HepG2 (cell line): ENCODE measurements around the gene NBR1. TPM values are rescaled to one million over a fixed set of nuclear protein-coding genes. Genes with fewer than 3 reads are reported as not detected.

Experiments
- AHR ChIP-seq: IDR thresholded peaks from 2 replicates; pipeline ENCODE4 v1.6.1; 2018; ENCODE audit warnings: missing genetic modification reagents, missing compliant biosample characterization
- IRF2 ChIP-seq: IDR thresholded peaks from 2 replicates; pipeline ENCODE4 v1.6.1; 2018; ENCODE audit warnings: missing genetic modification reagents, missing compliant biosample characterization
- JARID2 ChIP-seq: sonication (generic); formaldehyde crosslinking; IDR thresholded peaks from 2 replicates; pipeline ENCODE4 v1.8.1; 2023; ENCODE audit warnings: missing genetic modification reagents, inconsistent platforms; ENCODE audit not compliant: insufficient replicate concordance
- KDM6A ChIP-seq: IDR thresholded peaks from 2 replicates; pipeline ENCODE4 v1.6.1; 2016; ENCODE audit warnings: low read depth
- PAWR ChIP-seq: sonication (generic); formaldehyde crosslinking; IDR thresholded peaks from 2 replicates; pipeline ENCODE4 v1.4.0; 2020; ENCODE audit warnings: missing genetic modification reagents, mild to moderate bottlenecking, borderline replicate concordance
- PHF5A ChIP-seq: IDR thresholded peaks from one replicate; pipeline ENCODE4 v1.6.1; 2018; ENCODE audit warnings: low read depth, missing genetic modification reagents; ENCODE audit not compliant: unreplicated experiment
- SIN3B ChIP-seq: fragments of 150-350 bp; IDR thresholded peaks from 2 replicates; pipeline ENCODE4 v1.6.1; 2014; ENCODE audit warnings: low read length
- YY1 ChIP-seq: IDR thresholded peaks from 2 replicates; pipeline ENCODE4 v1.6.1; 2011; ENCODE audit warnings: low read length, low read depth, moderate library complexity, mild to moderate bottlenecking; ENCODE audit not compliant: insufficient read depth, insufficient replicate concordance
- ZNF569 ChIP-seq: sonication (generic); formaldehyde crosslinking; IDR thresholded peaks from 2 replicates; pipeline ENCODE4 v1.5.0; 2020; ENCODE audit warnings: mild to moderate bottlenecking, missing genetic modification reagents, moderate library complexity, borderline replicate concordance
- ZNF780A ChIP-seq: sonication (generic); formaldehyde crosslinking; IDR thresholded peaks from 2 replicates; pipeline ENCODE4 v1.8.0; 2022; ENCODE audit warnings: mild to moderate bottlenecking, missing genetic modification reagents, moderate library complexity
- ZNF800 ChIP-seq: sonication (generic); formaldehyde crosslinking; IDR thresholded peaks from 2 replicates; pipeline ENCODE4 v1.4.0; 2020; ENCODE audit warnings: missing genetic modification reagents
- ZSCAN20 ChIP-seq: sonication (generic); formaldehyde crosslinking; IDR thresholded peaks from 2 replicates; pipeline ENCODE4 v1.4.0; 2020; ENCODE audit warnings: missing genetic modification reagents, mild to moderate bottlenecking, borderline replicate concordance
- polyA plus RNA-seq, 8 experiments: library from polyadenylated mRNA; depleted of rRNA in 3 of 8; stranded (reverse) in 7 of 8; unstranded in 1 of 8; fragments of >200 nt; fragmentation: Illumina TruSeq in 4 of 8; extraction: Trizol in 4 of 8; gene quantifications; 2 replicates each; pipeline versions ENCODE4 v1.2.1 to v1.2.3, GENCODE V29; 2011 to 2016; ENCODE audit warnings: low read depth in 4 of 8, missing spikeins in 1 of 8, mixed read lengths in 1 of 8; ENCODE audit not compliant: insufficient read depth in 1 of 8
- total RNA-seq, 5 experiments: library from RNA; depleted of rRNA; stranded (reverse); fragments of >200 nt; fragmentation: Illumina TruSeq; extraction: Trizol; gene quantifications; 2 replicates each; pipeline ENCODE4 v1.2.3, GENCODE V29; 2016; ENCODE audit warnings: low read depth in 1 of 5
- TF ChIP-seq, protein P1 (sequence below): IDR thresholded peaks from 2 replicates; pipeline ENCODE4 v1.6.1; 2018; ENCODE audit warnings: missing genetic modification reagents, mild to moderate bottlenecking, missing compliant biosample characterization
- TF ChIP-seq, protein P2 (sequence below): sonication (generic); formaldehyde crosslinking; IDR thresholded peaks from 2 replicates; pipeline ENCODE4 v1.4.0; 2020; ENCODE audit warnings: missing genetic modification reagents
- TF ChIP-seq, protein P3 (sequence below): sonication (generic); formaldehyde crosslinking; IDR thresholded peaks from 2 replicates; pipeline ENCODE4 v1.4.0; 2020; ENCODE audit warnings: missing genetic modification reagents, borderline replicate concordance
- TF ChIP-seq, protein P4 (sequence below): IDR thresholded peaks from 2 replicates; pipeline ENCODE4 v1.6.1; 2018; ENCODE audit warnings: missing genetic modification reagents

NBR1 gene
- total and polyA plus RNA-seq, 2 of the 13 experiments (the other 11 are each of a cell fraction or from before 2014, with no cell fraction given) = 51.7 to 121 TPM

DNA sequence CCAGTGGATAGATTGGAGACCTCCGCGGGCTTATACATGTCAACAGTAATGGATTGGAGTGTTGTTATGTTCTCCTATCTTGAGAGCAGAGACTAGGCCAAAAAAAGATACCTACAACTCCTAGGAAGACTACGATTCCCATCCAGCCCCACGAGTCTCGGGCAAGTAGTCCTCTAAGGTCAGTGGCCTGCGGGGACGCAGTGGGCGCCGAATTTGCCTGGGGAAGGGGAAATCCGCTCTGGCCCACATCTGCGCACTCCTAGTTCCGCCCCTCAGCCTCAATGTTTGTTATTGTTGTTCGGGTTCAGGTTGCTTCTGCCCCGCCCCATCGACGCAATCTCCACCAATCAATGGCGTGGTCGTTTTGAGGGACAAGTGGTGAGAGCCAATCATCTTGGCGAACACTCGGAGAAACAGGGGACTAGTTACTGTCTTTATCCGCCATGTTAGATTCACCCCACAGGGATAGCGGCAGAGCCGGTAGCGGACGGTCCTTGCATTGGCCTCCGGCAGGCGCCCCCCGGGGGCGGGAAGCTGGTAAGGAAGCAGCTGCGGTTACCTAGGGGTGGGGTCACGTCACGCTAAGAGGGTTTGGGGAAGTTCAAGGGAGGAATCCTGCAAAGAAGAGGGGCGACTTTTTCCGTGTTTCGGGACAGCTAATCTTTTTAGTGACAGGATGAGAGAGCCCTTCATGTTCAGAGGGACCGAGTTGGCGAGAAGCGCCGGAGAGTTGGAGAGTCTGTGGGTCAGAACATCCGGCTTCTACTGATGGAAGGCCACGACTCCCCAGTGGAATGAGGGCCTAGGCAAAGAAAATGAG is at the start of gene NBR1 (continued):
- TF ChIP-seq, protein P1, sequence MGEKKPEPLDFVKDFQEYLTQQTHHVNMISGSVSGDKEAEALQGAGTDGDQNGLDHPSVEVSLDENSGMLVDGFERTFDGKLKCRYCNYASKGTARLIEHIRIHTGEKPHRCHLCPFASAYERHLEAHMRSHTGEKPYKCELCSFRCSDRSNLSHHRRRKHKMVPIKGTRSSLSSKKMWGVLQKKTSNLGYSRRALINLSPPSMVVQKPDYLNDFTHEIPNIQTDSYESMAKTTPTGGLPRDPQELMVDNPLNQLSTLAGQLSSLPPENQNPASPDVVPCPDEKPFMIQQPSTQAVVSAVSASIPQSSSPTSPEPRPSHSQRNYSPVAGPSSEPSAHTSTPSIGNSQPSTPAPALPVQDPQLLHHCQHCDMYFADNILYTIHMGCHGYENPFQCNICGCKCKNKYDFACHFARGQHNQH (CRISPR knock-in tag) = peak; percentile 76
- TF ChIP-seq, protein P2, sequence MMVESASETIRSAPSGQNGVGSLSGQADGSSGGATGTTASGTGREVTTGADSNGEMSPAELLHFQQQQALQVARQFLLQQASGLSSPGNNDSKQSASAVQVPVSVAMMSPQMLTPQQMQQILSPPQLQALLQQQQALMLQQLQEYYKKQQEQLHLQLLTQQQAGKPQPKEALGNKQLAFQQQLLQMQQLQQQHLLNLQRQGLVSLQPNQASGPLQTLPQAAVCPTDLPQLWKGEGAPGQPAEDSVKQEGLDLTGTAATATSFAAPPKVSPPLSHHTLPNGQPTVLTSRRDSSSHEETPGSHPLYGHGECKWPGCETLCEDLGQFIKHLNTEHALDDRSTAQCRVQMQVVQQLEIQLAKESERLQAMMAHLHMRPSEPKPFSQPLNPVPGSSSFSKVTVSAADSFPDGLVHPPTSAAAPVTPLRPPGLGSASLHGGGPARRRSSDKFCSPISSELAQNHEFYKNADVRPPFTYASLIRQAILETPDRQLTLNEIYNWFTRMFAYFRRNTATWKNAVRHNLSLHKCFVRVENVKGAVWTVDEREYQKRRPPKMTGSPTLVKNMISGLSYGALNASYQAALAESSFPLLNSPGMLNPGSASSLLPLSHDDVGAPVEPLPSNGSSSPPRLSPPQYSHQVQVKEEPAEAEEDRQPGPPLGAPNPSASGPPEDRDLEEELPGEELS (CRISPR knock-in tag) = peak; percentile 74
- TF ChIP-seq ZNF800 (CRISPR knock-in tag) (peak; percentile 10; the same call in 1 of the 2 replicates), ZSCAN20 (CRISPR knock-in tag) (peak; percentile 76; the same call in 1 of the 2 replicates), AHR (CRISPR knock-in tag) (no peak; the same call in 1 of the 2 replicates), IRF2 (no peak), SIN3B (0 out of 2 replicates have a peak, but pooled peaks have one; percentile 8), YY1 (peak; percentile 95), JARID2 (CRISPR knock-in tag) (no peak), PHF5A (CRISPR knock-in tag) (no peak), KDM6A (no peak; the same call in 1 of the 2 replicates), ZNF569 (CRISPR knock-in tag) (no peak), ZNF780A (CRISPR knock-in tag) (peak; percentile 69), PAWR (CRISPR knock-in tag) (no peak)
- TF ChIP-seq, protein P3, sequence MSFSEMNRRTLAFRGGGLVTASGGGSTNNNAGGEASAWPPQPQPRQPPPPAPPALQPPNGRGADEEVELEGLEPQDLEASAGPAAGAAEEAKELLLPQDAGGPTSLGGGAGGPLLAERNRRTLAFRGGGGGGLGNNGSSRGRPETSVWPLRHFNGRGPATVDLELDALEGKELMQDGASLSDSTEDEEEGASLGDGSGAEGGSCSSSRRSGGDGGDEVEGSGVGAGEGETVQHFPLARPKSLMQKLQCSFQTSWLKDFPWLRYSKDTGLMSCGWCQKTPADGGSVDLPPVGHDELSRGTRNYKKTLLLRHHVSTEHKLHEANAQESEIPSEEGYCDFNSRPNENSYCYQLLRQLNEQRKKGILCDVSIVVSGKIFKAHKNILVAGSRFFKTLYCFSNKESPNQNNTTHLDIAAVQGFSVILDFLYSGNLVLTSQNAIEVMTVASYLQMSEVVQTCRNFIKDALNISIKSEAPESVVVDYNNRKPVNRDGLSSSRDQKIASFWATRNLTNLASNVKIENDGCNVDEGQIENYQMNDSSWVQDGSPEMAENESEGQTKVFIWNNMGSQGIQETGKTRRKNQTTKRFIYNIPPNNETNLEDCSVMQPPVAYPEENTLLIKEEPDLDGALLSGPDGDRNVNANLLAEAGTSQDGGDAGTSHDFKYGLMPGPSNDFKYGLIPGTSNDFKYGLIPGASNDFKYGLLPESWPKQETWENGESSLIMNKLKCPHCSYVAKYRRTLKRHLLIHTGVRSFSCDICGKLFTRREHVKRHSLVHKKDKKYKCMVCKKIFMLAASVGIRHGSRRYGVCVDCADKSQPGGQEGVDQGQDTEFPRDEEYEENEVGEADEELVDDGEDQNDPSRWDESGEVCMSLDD (CRISPR knock-in tag) = peak; percentile 33; the same call in 1 of the 2 replicates
- TF ChIP-seq, protein P4, sequence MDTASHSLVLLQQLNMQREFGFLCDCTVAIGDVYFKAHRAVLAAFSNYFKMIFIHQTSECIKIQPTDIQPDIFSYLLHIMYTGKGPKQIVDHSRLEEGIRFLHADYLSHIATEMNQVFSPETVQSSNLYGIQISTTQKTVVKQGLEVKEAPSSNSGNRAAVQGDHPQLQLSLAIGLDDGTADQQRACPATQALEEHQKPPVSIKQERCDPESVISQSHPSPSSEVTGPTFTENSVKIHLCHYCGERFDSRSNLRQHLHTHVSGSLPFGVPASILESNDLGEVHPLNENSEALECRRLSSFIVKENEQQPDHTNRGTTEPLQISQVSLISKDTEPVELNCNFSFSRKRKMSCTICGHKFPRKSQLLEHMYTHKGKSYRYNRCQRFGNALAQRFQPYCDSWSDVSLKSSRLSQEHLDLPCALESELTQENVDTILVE (CRISPR knock-in tag) = no peak; the same call in 1 of the 2 replicates
